EH (cell line): ENCODE data around the gene KANSL1.

Source experiments
- DNase-seq: peaks from one replicate; pipeline ENCODE4 v3.0.0-alpha.2; 2015; ENCODE audit warnings: low read depth

The KANSL1 gene

DNA sequence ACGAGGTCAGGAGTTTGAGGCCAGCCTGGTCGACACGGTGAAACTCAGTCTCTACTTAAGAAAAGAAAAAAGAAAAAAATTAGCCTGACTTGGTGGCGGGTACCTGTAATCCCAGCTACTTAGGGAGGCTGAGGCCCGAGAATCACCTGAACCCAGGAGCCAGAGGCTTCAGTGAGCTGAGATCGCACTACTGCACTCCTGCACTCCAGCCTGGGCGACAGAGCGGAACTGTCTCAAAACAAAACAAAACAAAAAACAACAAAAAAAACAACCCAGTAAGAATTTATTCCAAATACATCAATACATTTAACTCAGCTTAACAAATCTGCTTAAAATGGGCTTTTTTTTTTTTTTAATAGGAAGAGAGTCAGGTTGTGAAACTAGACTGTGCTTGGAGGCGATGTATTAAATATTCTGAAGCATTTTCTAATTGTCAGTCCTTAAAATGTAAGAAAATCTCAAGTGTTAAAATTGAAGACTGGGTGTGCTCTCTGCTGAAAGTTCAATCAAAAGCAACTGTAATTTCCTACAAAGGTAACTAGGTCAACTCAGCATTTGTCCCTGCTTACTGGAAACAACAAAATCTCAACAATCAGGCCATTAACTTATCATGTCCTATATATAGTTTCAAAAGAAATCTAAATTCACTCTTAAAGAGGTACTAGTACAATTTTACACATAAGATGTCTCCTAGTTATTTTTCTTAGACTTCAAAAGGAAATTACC lies 23.2 kb downstream of the KANSL1 start:
- DNase-seq, result no peak

DNA sequence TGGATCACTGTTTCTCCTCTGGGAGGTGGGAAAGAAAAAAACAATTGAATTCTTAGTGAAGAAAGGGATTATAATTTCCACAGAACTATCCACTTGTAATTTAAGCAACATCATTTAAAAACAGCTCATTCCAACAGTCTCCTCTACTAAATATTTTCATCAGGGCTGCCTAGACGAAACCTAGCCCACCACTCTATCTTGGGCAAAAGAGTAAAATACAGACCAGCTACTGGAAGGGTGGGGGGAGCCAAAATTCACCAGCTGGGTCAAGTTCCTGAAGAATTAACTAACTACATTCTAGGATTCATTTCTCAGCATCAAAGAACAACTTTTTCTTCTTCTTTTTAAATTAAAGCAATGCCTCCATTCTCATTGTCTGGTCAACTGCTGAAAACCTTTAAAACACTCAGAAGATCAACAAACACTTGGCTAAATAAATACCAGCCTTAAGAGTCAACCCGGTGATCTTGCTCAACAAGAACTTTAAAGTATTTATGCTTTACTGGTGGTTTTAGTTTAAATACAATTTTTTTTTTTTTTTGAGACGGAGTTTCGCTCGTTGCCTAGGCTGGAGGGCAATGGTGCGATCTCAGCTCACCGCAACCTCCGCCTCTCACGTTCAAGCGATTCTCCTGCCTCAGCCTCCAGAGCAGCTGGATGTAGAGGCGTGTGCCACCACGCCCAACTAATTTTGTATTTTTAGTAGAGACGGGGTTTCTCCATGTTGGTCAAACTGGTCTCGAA lies 25.2 kb downstream of the KANSL1 start:
- peak; percentile 97 for DNase-seq

DNA sequence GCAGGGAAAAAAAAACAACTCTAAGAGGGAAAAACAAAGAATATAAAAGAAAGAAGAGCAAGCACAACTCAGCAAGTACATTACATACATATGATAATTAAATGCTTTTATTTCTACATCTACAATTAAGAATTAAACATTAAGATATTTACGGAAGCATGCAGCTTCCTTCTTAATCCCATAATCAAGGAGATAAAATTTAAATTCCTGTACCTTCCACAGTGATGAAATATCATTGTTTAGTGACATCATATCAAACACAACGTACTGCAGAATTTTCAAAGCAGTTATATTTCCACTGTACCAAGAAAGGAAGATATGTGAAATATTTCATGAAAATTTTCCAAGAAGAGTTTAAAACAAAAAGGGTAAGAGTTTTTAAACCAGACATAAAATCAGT lies 26.0 kb downstream of the KANSL1 start:
- DNase-seq, result no peak

DNA sequence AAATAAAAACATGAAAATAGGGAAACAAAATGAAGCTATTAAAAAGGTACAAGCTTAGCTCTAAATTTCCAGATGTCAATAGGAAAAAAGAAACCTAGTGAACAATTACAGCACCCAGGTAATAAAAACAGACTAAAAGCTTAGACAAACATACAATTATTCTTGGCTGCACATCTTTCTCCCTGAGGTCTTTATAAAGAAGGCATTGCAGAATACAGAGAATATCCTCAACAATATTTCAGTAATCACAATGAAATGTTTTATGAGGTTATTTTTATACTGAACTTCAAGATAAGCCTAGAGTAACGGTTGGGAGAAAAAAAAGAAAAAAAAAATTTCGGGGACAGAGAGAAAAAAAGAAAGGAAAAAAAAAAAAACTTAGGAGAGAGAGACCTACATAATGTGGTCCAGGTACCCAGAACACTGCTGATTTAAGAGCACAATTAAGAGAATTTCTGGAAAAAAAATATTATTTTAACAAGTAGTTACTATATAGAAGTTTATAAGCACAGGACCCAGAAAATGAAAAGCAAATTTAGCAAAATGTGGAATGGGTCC lies 26.5 kb downstream of the KANSL1 start:
- no peak for DNase-seq

DNA sequence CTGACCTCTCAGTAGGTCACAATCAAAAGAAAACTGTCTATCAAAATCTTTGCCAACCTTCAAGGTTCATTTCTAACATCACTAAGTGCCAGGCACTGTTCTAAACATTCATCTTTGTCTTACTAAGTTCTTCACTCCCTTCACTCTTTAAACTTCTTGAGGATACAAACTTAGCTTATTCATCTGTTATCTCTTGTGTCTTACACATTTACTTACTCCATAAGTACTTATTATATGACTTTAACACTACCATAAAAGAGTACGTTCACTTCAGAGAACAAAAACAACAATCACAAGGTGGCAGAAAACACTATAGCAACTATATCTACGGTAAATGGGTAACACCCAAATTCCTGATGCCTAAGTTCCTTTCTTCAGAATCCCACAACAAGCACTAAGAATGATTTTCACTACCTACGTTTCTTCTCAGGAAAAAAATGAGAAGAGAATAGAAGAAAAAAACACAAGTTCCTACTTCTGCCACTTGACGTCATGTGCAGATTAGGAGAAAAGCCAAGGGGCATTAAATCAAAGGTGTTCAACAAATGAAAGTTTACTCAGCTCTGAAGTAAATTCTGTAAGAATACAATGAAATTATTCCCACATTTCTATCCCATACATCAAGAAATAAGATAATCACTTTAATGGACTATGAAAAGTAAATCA lies 29.2 kb downstream of the KANSL1 start:
- no peak for DNase-seq

DNA sequence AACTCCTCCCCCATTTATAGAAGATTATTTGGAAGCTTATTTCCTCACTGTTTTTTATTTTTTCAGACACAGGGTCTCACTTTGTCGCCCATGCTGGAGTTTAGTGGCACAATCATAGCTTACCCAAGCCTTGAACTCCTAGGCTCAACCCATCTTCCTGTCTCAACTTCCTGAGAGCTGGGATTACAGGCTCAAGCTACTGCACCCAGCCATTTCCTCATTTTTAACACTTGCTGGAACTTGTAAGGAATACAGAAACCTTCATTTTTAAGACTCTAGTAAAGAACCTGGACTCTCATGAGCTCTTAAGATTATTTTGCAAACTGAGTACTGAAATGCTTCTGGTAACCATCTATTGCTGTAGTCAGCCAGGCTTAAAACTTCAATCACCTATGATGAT lies 29.9 kb downstream of the KANSL1 start:
- no peak for DNase-seq

DNA sequence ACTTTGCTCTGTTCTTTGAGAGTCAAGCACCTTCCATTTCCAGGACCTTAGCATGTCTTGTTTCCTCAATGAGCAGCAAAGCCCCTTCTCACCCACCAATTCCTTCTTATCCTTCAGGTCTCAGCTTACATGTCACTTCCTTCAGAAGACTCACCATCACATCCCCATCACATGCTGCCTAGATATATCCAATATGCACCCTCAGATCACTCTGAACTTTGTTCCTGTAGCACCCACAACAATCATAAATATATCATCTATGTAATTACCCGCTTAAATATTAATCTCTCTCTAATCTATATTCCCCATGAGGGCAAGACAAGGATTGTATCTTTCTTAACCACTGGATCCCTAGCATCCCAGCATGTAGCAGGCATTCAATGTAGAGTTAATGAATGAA lies 30.4 kb downstream of the KANSL1 start:
- no peak for DNase-seq

DNA sequence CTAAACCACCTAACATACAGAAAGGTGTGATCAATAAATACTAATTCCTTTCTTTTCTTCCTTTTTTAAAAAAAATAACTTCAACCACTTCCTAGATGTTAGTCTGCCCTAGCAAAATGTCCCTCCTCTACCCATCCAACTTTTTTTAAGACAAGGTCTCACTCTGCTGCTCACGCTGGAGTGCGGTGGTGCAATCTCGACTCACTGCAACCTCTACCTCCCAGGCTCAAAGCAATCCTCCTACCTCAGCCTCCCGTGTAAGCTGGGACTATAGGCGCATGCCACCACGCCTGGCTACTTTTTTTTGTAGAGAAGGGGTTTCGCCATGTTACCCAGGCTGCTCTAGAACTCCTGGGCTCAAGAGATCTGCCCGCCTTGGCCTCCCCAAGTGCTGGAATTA lies 33.1 kb downstream of the KANSL1 start:
- no peak for DNase-seq

DNA sequence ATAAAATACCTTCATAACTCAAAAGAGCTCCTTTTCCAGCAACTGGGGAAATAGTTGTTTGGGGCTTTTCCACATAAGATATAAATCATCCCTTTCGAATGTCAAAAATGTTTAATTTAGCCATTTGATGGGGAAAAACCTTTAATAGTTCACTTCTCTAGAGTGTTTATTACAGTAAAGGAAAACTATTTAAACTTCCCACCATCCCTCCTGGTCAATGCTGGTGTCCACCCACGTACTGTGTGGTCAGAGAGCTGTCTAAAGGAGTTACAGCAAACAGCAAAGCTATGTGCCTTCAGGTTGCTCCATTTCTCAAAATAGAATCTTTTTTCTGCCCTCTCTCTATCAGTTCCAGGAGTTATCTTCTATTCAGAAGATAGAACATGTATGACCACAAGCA lies 33.5 kb downstream of the KANSL1 start:
- peak; percentile 86 for DNase-seq

DNA sequence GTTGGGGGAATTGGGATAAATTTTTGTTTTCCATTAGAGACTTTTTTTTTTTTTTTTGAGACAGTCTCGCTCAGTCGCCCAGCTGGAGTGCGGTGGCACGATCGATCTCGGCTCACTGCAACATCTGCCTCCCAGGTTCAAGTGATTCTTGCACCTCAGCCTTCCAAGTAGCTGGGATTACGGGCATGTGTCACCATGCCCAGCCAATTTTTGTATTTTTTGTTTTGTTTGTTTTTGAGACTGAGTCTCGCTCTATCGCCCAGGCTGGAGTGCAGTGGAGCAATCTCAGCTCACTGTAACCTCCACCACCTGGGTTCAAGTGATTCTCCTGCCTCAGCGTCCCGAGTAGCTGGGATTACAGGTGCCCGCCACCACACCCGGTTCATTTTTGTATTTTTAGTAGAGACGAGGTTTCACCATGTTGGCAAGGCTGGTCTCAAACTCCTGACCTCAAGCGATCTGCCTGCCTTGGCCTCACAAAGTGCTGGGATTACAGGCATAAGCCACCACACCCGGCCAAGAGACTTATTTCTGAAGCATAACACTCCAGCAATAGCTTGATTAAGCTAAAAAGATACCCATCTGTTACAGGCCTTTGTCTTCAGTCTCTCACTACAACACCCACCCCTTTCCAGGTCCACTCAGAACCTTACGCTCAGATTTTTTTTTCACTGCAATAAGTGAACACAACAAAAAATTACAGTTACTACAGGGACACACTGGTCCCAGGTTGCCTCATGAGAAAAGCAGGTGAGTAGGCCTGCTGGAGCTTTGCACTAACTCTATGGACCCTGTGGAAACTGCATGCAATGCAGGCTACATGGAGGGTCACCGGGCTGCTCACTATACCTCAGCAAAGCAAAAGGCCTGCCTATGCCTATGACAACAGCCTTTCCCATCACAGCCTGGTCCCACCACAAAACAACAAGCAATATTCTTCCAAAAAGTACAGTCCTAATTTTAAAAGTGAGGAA lies 34.6 kb downstream of the KANSL1 start:
- DNase-seq, result no peak

DNA sequence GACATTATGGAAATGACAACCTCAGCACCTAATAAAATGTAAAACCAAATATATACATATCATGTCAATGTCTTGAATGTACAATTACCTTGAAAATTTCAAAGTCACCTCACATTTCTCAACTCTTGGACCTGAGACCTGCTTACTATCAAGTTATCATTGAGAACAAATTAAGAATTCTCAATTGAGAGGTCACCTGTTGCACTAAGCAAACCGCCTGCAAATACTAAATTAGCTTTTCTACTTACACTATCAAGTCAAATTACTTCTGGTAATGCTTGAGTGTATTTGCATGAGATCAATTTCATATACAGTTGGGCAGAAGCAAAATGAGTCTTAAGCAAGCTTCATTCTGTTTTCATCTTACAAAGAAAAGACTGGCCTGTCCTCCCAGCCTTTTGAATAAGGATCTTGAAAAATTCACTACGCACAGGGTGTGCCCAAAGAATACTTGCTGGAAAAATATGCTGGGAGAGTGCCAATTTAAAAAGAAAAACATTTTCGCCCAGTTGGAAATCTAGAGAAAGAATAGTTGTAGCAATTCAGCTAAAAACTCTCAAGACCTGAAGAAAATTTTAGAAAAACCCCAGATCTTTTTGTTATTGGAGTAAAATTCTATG lies 35.7 kb downstream of the KANSL1 start:
- DNase-seq, result peak; percentile 73

DNA sequence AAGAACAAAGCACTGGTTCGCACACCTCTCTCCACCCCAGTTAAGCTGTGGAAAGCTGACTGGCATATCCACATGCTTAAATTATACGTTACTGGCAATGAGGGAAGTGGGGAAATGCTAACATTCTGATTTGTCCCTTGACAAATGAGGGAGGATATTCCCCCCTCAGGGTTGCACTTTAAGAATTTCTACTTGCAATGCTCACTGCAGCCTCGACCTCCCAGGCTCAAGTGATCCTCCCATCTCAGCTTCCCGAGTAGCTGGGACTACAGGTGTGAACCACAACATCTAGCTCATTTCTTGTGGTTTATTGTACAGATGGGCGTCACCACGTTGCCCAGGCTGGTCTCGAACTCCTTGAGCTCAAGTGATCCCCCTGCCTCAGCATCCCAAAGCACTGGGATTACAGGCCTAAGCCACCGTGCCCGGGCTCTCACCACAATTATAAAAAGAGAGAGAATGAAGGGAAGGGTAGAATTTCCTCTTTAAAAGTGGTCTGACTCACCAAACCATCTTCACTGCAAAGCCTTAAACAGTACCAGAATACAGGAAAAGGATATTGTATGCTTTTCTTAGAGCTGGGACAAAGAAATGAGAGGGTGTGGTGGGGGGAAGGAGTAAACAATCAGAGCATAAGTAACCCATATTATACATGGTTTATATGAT lies 38.9 kb downstream of the KANSL1 start:
- peak; percentile 81 for DNase-seq

DNA sequence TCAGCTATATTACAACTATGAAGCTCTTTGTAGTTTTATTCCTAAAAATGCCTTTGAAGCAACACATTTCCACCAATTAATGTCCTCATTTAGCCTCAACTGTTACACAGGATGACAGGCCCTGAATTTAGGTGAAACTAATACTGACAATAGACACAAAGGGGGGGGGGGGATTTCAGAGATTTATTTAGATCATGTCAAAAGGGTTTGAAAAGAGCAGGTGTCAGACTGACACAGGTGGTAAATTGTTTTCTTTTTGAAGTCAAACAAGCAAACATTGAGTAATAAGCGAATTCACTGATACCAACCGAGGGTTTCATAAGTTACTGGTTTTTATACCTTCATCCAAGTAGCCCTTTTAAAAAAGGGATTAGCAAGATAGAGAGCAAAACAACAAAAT lies 40.8 kb downstream of the KANSL1 start:
- no peak for DNase-seq

DNA sequence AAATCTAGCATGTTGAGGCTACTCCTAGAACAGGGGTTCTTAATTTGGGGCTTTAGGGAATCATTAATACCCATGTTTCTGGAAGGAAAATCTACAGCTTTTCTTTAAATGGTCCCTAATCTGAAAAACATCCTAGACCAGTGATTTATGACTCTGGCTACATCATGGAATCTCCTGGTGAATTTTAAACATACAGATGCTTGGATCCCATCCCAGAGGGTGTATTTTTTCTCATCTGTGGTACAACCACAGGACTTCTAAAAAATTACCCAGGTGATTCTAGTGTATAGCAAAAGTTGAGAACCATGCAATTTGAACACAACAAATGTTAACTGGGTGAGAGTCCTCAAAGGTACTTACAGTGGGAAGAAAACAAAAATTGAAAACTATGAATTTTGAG lies 41.5 kb downstream of the KANSL1 start:
- DNase-seq, result peak; percentile 59

DNA sequence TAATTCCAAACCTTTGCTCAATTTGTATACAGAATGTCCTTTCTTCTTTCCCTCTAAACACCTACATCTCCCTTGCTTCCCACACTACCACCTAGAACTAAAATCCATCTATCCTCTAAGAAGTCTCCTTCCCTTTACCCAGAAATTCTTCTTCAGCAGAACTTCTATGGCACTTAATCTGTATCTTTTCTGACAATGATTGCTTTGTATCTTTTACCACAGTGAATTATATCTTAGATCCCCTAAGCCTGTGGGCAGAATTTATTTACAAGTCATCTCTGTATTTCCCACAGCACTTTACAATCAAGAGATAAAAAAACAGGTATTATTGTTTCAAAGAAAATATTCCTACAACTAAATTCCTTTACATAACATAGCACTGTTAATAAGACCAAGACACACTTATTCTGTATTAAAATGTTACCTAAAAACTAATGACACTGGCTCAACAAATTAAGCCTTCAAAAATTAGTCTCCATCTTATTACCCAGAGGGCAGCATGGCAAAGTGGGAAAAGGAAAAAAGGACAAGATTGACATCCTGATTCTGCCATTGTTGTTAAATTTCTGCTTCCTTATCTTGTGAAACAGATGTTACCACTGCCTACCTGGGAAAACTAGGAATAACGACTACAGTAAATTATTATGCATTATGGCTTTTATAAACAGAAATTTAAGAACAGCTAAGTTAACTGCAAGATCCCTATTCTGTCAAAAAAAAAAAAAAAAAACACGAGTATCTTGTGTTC lies 42.8 kb downstream of the KANSL1 start:
- no peak for DNase-seq

DNA sequence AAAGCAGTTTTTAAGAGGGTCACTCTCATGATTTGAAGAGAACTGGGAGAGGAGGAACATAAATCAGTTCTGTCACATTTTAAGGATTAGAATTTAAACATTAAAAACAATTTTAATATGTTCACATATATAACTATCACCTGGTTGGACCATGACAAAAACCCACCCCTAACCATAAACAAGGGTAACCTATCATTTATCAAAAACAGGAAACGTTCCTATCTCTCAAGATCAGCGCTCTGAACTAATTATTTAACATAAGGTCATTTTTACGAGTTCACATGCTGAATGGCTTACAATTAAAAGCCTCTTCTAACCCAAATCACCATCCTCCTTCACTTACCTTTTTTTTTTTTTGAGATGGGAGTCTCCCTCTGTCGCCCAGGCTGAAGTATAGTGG lies 45.0 kb downstream of the KANSL1 start:
- no peak for DNase-seq

DNA sequence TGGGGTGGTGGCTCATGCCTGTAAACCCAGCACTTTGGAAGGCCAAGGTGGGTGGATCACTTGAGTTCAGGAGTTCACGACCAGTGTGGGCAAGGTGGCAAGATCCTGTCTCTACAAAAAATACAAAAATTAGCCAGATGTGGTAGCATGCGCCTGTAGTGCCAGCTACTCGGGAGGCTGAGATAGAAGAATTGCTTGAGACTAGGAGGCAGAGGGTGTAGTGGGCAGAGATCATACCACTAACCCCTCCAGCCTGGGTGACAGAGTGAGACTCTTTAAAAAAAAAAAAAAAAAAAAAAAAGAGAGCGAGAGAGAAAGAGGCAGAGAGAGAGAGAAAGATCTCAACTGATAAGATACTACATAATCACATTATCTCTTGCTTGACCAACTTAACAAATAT lies 45.9 kb downstream of the KANSL1 start:
- DNase-seq, result no peak

DNA sequence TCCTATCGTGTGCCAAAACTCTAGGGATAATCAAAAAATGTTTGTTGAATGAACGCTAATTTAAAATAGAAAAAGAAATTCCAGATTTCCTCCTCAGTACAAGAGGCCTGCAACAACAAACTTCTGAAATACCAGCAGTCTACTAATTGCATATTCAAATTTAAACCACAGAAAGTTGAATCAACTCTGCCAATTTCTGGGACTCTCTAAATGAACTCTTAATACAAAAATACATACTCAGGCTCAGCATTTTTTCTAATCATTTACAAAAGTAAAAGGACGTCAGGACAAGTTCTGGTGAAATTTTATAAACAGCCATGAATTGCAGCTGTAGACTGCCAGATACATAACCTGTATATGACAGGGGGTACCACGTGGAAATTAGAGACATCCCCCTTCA lies 49.0 kb downstream of the KANSL1 start:
- peak; percentile 39 for DNase-seq

DNA sequence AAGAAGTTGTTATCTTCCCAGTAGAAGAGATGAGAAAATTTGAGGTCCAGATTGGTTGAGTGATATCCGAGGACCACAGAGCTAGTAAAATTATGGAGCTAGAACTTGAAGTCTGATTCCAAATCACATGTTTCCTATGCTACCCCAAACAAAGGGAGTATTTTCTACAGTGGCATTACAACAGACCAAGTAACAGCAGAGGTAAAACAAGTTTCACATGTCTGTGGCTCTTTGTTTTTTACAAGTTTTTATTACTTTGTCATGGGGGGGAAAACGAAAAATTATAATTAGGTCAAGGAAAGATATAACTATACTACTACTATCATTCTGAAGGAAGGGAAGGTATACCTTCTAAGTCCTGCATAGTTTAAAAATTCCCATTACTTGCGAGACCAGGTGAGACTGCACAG lies 49.4 kb downstream of the KANSL1 start:
- DNase-seq, result no peak

DNA sequence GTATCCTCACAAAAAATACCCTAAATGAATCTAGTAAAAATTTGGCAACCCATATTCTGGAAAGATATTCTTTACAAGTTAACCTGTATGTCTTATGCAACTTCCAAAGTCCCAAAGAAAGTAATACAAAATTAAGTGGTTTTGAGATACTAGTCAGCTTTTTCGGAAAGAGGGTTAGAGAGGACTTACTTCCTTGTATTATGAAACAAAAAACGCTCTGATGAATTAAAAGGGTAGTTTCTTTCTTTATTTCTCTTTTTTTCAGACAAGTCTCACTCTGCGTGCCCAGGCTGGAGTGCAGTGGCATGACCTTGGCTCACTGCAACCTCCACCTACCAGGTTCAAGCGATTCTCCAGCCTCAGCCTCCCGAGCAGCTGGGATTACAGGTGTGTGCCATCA lies 51.6 kb downstream of the KANSL1 start:
- no peak for DNase-seq
